Activated CD4-positive, alpha-beta T cell treated with anti-CD3 and anti-CD28 coated beads, Interleukin-2, amount 50 U/mL, for 4 hours (primary cell): ENCODE data around the gene LARGE2.
"Not testable (repeated sequence)": the region's sequence is repeated elsewhere in the genome, so short reads cannot be mapped to it uniquely, and the experiment has no call there.

Source experiments
- DNase-seq, 2 experiments: peaks; one replicate each; pipeline ENCODE4 v3.0.0-alpha.2; 2020

LARGE2 gene

GRCh38 chr11:45896422-45896984 lies 26.0 kb upstream of the LARGE2 start:
- DNase-seq: no peak

- no peak for DNase-seq
These were observed 24.9 kb upstream of the LARGE2 start for GRCh38 chr11:45897556-45897955.

- DNase-seq: no peak
These were observed 23.4 kb upstream of the LARGE2 start for GRCh38 chr11:45899086-45899447.

GRCh38 chr11:45899448-45900174 lies 22.8 kb upstream of the LARGE2 start:
- DNase-seq: peak; percentile 39 to 47

- DNase-seq: not testable (repeated sequence)
These were observed 22.2 kb upstream of the LARGE2 start for GRCh38 chr11:45900175-45900800.

- DNase-seq: no peak
These were observed 21.4 kb upstream of the LARGE2 start for GRCh38 chr11:45900916-45901617.

- no peak for DNase-seq
These were observed 20.8 kb upstream of the LARGE2 start for GRCh38 chr11:45901626-45902025.

GRCh38 chr11:45902452-45903380 lies 19.7 kb upstream of the LARGE2 start:
- DNase-seq: no peak

- no peak for DNase-seq
These were observed 18.0 kb upstream of the LARGE2 start for GRCh38 chr11:45904309-45904915.

- DNase-seq: no peak
These were observed 17.4 kb upstream of the LARGE2 start for GRCh38 chr11:45905095-45905494.

- DNase-seq: not testable (repeated sequence)
These were observed 16.9 kb upstream of the LARGE2 start for GRCh38 chr11:45905576-45905975.

GRCh38 chr11:45906096-45906682 lies 16.3 kb upstream of the LARGE2 start:
- no peak for DNase-seq

- no peak for DNase-seq
These were observed 15.4 kb upstream of the LARGE2 start, which contains the start of gene FREY1 for GRCh38 chr11:45906965-45907611. Gene FREY1 (minus strand): TSS chr11:45907271. CDS start chr11:45907245, 26 bp downstream.

- DNase-seq: no peak
These were observed 14.5 kb upstream of the LARGE2 start for GRCh38 chr11:45907911-45908370.

- DNase-seq: no peak
These were observed 12.6 kb upstream of the LARGE2 start for GRCh38 chr11:45909594-45910475.

- no peak for DNase-seq
These were observed 11.8 kb upstream of the LARGE2 start for GRCh38 chr11:45910623-45911022.

- no peak for DNase-seq
These were observed 8.9 kb upstream of the LARGE2 start for GRCh38 chr11:45913514-45913913.

- no peak for DNase-seq
These were observed 8.4 kb upstream of the LARGE2 start for GRCh38 chr11:45913942-45914635.

- no peak for DNase-seq
These were observed 7.0 kb upstream of the LARGE2 start for GRCh38 chr11:45915446-45915845.
